ENCODE data around the gene CCNH.

- TF ChIP-seq JUND (IDR thresholded peaks at IDR 0.05) (no peak), CTCF (IDR thresholded peaks at IDR 0.05 in 2 of 3, conservative IDR thresholded peaks at IDR 0.05 in 1 of 3; ENCODE audit: borderline replicate concordance in 1 of 3, insufficient read depth in 1 of 3, low read depth in 2 of 3, low read length in 2 of 3) (no peak), POLR2A (IDR thresholded peaks at IDR 0.05; ENCODE audit: borderline replicate concordance, extremely low read depth, insufficient read depth, insufficient read length) (no peak), EZH2phosphoT487 (IDR thresholded peaks at IDR 0.05; ENCODE audit: borderline replicate concordance) (no peak), EZH2 (IDR thresholded peaks at IDR 0.05) (no peak), RAD21 (IDR thresholded peaks at IDR 0.05; ENCODE audit: low read depth) (no peak)
- TF ChIP-seq, protein P1, sequence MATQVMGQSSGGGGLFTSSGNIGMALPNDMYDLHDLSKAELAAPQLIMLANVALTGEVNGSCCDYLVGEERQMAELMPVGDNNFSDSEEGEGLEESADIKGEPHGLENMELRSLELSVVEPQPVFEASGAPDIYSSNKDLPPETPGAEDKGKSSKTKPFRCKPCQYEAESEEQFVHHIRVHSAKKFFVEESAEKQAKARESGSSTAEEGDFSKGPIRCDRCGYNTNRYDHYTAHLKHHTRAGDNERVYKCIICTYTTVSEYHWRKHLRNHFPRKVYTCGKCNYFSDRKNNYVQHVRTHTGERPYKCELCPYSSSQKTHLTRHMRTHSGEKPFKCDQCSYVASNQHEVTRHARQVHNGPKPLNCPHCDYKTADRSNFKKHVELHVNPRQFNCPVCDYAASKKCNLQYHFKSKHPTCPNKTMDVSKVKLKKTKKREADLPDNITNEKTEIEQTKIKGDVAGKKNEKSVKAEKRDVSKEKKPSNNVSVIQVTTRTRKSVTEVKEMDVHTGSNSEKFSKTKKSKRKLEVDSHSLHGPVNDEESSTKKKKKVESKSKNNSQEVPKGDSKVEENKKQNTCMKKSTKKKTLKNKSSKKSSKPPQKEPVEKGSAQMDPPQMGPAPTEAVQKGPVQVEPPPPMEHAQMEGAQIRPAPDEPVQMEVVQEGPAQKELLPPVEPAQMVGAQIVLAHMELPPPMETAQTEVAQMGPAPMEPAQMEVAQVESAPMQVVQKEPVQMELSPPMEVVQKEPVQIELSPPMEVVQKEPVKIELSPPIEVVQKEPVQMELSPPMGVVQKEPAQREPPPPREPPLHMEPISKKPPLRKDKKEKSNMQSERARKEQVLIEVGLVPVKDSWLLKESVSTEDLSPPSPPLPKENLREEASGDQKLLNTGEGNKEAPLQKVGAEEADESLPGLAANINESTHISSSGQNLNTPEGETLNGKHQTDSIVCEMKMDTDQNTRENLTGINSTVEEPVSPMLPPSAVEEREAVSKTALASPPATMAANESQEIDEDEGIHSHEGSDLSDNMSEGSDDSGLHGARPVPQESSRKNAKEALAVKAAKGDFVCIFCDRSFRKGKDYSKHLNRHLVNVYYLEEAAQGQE (IDR thresholded peaks at IDR 0.05; ENCODE audit: low read depth): no peak
- TF ChIP-seq, protein P2, sequence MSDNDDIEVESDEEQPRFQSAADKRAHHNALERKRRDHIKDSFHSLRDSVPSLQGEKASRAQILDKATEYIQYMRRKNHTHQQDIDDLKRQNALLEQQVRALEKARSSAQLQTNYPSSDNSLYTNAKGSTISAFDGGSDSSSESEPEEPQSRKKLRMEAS (IDR thresholded peaks at IDR 0.05): no peak
Measured at GRCh38 chr5:87437724-87438123, 25.0 kb upstream of the CCNH start.

All from HCT116 (cell line).